Measurements from ENCODE around the gene NUP210L.
A peak's percentile ranks its signal among the peaks of the same experiment; 100 is the strongest.

DNA sequence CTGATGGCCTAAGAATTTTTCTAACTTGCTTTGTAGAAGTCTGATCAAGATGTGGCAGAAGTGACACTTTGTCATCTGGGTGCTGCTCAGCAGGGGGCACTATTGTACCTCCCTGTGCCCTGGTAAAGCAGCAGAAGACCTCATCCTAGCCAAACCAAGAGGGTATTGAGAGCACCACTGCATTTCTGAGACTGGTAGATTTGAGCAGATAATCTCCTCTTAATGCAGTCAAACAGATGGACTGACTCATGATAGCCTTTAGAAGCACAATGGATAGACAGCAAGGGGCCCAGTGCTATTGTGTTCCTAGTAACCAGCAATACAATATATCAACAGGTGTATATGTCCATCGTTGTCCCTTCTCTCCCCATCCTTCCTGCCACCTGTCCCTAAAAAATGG is 31.3 kb upstream of the NUP210L start:
- TF ChIP-seq, protein P1, sequence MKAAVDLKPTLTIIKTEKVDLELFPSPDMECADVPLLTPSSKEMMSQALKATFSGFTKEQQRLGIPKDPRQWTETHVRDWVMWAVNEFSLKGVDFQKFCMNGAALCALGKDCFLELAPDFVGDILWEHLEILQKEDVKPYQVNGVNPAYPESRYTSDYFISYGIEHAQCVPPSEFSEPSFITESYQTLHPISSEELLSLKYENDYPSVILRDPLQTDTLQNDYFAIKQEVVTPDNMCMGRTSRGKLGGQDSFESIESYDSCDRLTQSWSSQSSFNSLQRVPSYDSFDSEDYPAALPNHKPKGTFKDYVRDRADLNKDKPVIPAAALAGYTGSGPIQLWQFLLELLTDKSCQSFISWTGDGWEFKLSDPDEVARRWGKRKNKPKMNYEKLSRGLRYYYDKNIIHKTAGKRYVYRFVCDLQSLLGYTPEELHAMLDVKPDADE (IDR thresholded peaks at IDR 0.05) = no peak
- TF ChIP-seq, protein P2, sequence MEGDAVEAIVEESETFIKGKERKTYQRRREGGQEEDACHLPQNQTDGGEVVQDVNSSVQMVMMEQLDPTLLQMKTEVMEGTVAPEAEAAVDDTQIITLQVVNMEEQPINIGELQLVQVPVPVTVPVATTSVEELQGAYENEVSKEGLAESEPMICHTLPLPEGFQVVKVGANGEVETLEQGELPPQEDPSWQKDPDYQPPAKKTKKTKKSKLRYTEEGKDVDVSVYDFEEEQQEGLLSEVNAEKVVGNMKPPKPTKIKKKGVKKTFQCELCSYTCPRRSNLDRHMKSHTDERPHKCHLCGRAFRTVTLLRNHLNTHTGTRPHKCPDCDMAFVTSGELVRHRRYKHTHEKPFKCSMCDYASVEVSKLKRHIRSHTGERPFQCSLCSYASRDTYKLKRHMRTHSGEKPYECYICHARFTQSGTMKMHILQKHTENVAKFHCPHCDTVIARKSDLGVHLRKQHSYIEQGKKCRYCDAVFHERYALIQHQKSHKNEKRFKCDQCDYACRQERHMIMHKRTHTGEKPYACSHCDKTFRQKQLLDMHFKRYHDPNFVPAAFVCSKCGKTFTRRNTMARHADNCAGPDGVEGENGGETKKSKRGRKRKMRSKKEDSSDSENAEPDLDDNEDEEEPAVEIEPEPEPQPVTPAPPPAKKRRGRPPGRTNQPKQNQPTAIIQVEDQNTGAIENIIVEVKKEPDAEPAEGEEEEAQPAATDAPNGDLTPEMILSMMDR (conservative IDR thresholded peaks at IDR 0.05; ENCODE audit: low read depth in 2 of 2) = peak; percentile 73 to 92
- TF ChIP-seq, protein P3, sequence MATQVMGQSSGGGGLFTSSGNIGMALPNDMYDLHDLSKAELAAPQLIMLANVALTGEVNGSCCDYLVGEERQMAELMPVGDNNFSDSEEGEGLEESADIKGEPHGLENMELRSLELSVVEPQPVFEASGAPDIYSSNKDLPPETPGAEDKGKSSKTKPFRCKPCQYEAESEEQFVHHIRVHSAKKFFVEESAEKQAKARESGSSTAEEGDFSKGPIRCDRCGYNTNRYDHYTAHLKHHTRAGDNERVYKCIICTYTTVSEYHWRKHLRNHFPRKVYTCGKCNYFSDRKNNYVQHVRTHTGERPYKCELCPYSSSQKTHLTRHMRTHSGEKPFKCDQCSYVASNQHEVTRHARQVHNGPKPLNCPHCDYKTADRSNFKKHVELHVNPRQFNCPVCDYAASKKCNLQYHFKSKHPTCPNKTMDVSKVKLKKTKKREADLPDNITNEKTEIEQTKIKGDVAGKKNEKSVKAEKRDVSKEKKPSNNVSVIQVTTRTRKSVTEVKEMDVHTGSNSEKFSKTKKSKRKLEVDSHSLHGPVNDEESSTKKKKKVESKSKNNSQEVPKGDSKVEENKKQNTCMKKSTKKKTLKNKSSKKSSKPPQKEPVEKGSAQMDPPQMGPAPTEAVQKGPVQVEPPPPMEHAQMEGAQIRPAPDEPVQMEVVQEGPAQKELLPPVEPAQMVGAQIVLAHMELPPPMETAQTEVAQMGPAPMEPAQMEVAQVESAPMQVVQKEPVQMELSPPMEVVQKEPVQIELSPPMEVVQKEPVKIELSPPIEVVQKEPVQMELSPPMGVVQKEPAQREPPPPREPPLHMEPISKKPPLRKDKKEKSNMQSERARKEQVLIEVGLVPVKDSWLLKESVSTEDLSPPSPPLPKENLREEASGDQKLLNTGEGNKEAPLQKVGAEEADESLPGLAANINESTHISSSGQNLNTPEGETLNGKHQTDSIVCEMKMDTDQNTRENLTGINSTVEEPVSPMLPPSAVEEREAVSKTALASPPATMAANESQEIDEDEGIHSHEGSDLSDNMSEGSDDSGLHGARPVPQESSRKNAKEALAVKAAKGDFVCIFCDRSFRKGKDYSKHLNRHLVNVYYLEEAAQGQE (IDR thresholded peaks at IDR 0.05; ENCODE audit: unreplicated experiment) = no peak
- TF ChIP-seq CREB1 (CRISPR knock-in tag; IDR thresholded peaks at IDR 0.05; ENCODE audit: low read depth) (no peak), EZH2 (IDR thresholded peaks at IDR 0.05; ENCODE audit: low read depth, unreplicated experiment) (no peak), POLR2AphosphoS5 (IDR thresholded peaks at IDR 0.05; ENCODE audit: low read depth) (no peak), STAT1 (IDR thresholded peaks at IDR 0.05; ENCODE audit: unreplicated experiment) (no peak), JUNB (IDR thresholded peaks at IDR 0.05; ENCODE audit: unreplicated experiment) (no peak), ZNF114 (CRISPR knock-in tag; IDR thresholded peaks at IDR 0.05) (no peak), EZH2phosphoT487 (IDR thresholded peaks at IDR 0.05; ENCODE audit: unreplicated experiment) (no peak)
